ENCODE data around the gene OR5AN1. TPM values are rescaled to one million over a fixed set of nuclear protein-coding genes. Genes with fewer than 3 reads are reported as not detected.
"Not testable (repeated sequence)": the region's sequence is repeated elsewhere in the genome, so short reads cannot be mapped to it uniquely, and the experiment has no call there.

OR5AN1 gene
- total RNA-seq, 1 donor from 2014 or later = not detected

- no peak overlapping the region for H3K4me2 ChIP-seq (ENCODE audit: low read length)
- no peak overlapping the region for H2AFZ ChIP-seq (ENCODE audit: low read depth, low read length)
- no peaks in the 10 kb centered on the region for H3K4me1 ChIP-seq (ENCODE audit: insufficient read depth, low read length)
- Mint-ChIP-seq H3K9me3 (ENCODE audit: unreplicated experiment) (peaks cover 3% of the 10 kb centered on the region), H3K27me3 (ENCODE audit: low read depth, unreplicated experiment) (peaks cover 10% of the 10 kb centered on the region), H3K36me3 (ENCODE audit: low read depth, unreplicated experiment) (no peaks in the 10 kb centered on the region), H3K4me1 (ENCODE audit: low read depth, unreplicated experiment) (no peaks in the 10 kb centered on the region), H3K4me3 (ENCODE audit: unreplicated experiment) (no peak overlapping the region), H3K27ac (ENCODE audit: unreplicated experiment) (no peak overlapping the region)
- H3K79me2 ChIP-seq (ENCODE audit: insufficient read depth, low read length) = no peaks in the 10 kb centered on the region
- FAIRE-seq = no peak
- no peak for TF ChIP-seq EZH2 (IDR thresholded peaks at IDR 0.05; ENCODE audit: insufficient read depth, low read length)
- TF ChIP-seq, protein P1, sequence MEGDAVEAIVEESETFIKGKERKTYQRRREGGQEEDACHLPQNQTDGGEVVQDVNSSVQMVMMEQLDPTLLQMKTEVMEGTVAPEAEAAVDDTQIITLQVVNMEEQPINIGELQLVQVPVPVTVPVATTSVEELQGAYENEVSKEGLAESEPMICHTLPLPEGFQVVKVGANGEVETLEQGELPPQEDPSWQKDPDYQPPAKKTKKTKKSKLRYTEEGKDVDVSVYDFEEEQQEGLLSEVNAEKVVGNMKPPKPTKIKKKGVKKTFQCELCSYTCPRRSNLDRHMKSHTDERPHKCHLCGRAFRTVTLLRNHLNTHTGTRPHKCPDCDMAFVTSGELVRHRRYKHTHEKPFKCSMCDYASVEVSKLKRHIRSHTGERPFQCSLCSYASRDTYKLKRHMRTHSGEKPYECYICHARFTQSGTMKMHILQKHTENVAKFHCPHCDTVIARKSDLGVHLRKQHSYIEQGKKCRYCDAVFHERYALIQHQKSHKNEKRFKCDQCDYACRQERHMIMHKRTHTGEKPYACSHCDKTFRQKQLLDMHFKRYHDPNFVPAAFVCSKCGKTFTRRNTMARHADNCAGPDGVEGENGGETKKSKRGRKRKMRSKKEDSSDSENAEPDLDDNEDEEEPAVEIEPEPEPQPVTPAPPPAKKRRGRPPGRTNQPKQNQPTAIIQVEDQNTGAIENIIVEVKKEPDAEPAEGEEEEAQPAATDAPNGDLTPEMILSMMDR (IDR thresholded peaks at IDR 0.05; ENCODE audit: insufficient read depth, low read depth, low read length) = no peak
- H3K4me3 ChIP-seq (ENCODE audit: insufficient read depth, low read depth, low read length) = no peak overlapping the region
- H3K36me3 ChIP-seq (ENCODE audit: insufficient read depth, low read length) = no peaks in the 10 kb centered on the region
- H3K27me3 ChIP-seq (ENCODE audit: insufficient read depth, low read length) = no peaks in the 10 kb centered on the region
- no peak overlapping the region for H3K27ac ChIP-seq (ENCODE audit: low read depth, low read length)
- no peaks in the 10 kb centered on the region for H3K9me3 ChIP-seq (ENCODE audit: insufficient read depth, low read depth, low read length)
- no peak for DNase-seq (ENCODE audit: low read depth)
- H3K9ac ChIP-seq (ENCODE audit: low read length) = no peak overlapping the region
- H4K20me1 ChIP-seq (ENCODE audit: insufficient read depth, low read length) = no peaks in the 10 kb centered on the region
Observed at GRCh38 chr11:59368238-59369022, 9.7 kb downstream of the OR5AN1 start.

- not testable (repeated sequence) for H3K27me3 Mint-ChIP-seq (ENCODE audit: low read depth, unreplicated experiment); H3K36me3 ChIP-seq (ENCODE audit: insufficient read depth, low read length); H4K20me1 ChIP-seq (ENCODE audit: insufficient read depth, low read length); H3K4me1 ChIP-seq (ENCODE audit: insufficient read depth, low read length); H3K79me2 ChIP-seq (ENCODE audit: insufficient read depth, low read length); H3K27me3 ChIP-seq (ENCODE audit: insufficient read depth, low read length); H3K9me3 ChIP-seq (ENCODE audit: insufficient read depth, low read depth, low read length); H3K9ac ChIP-seq (ENCODE audit: low read length); H2AFZ ChIP-seq (ENCODE audit: low read depth, low read length); H3K27ac ChIP-seq (ENCODE audit: low read depth, low read length); H3K9me3 Mint-ChIP-seq (ENCODE audit: unreplicated experiment); H3K4me2 ChIP-seq (ENCODE audit: low read length); H3K4me3 ChIP-seq (ENCODE audit: insufficient read depth, low read depth, low read length); H3K4me3 Mint-ChIP-seq (ENCODE audit: unreplicated experiment); H3K27ac Mint-ChIP-seq (ENCODE audit: unreplicated experiment); DNase-seq (ENCODE audit: low read depth); FAIRE-seq; H3K36me3 Mint-ChIP-seq (ENCODE audit: low read depth, unreplicated experiment); H3K4me1 Mint-ChIP-seq (ENCODE audit: low read depth, unreplicated experiment)
Observed at GRCh38 chr11:59372324-59372723, 13.6 kb downstream of the OR5AN1 start.

DNA sequence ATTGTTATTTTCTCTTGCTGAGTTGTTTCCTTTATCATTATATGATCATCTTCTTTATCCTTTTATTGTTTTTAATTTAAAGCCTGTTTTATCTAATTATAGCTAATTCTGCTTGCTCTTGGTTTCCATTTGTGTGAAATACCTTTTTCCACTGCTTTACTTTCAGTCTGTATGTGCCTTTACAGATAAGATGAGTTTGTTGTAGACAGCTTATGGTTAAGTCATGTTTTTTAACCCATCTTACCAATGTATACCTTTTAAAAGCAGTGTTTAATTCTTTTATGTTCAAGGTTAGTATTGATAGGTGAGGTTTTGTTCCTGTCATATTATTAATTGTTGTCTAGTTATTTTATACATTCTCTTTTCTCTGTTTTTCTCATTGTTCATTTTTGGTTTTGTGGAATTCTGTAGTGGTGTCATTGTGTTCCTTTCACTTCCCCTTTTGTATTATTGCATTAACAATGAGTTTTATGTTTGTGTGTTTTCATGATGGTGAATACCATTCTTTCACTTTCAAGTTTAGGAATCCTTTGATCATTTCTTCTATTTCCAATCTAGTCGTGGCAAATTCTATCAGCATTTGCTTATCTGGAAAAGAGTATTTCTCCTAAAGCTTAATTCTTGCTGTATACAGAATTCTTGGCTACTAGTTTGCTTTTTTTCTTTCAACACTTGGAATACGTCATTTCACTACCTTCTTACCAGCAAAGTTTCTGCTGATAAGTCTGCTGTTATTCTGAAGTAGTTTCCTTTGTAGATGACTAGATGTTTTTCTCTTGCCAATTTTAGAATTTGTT, 21.8 kb downstream of the OR5AN1 start:
- H2AFZ ChIP-seq (ENCODE audit: low read depth, low read length) = no peak overlapping the region
- no peaks in the 10 kb centered on the region for H3K79me2 ChIP-seq (ENCODE audit: insufficient read depth, low read length)
- no peaks in the 10 kb centered on the region for H3K9me3 ChIP-seq (ENCODE audit: insufficient read depth, low read depth, low read length)
- no peak overlapping the region for H3K4me3 ChIP-seq (ENCODE audit: insufficient read depth, low read depth, low read length)
- no peak overlapping the region for H3K27ac Mint-ChIP-seq (ENCODE audit: unreplicated experiment)
- H3K27me3 Mint-ChIP-seq (ENCODE audit: low read depth, unreplicated experiment) = peaks cover under 1% of the 10 kb centered on the region
- H3K9me3 Mint-ChIP-seq (ENCODE audit: unreplicated experiment) = peaks cover 6% of the 10 kb centered on the region
- no peak overlapping the region for H3K4me3 Mint-ChIP-seq (ENCODE audit: unreplicated experiment)
- H3K36me3 ChIP-seq (ENCODE audit: insufficient read depth, low read length) = no peaks in the 10 kb centered on the region
- TF ChIP-seq, protein P1 (IDR thresholded peaks at IDR 0.05; ENCODE audit: insufficient read depth, low read depth, low read length) = no peak
- TF ChIP-seq EZH2 (IDR thresholded peaks at IDR 0.05; ENCODE audit: insufficient read depth, low read length) = no peak
- H3K4me2 ChIP-seq (ENCODE audit: low read length) = no peak overlapping the region
- H3K9ac ChIP-seq (ENCODE audit: low read length) = no peak overlapping the region
- no peaks in the 10 kb centered on the region for H3K27me3 ChIP-seq (ENCODE audit: insufficient read depth, low read length)
- H3K4me1 Mint-ChIP-seq (ENCODE audit: low read depth, unreplicated experiment) = no peaks in the 10 kb centered on the region
- DNase-seq (ENCODE audit: low read depth) (no peak), FAIRE-seq (no peak)
- no peak overlapping the region for H3K27ac ChIP-seq (ENCODE audit: low read depth, low read length)
- H4K20me1 ChIP-seq (ENCODE audit: insufficient read depth, low read length) = no peaks in the 10 kb centered on the region
- no peaks in the 10 kb centered on the region for H3K36me3 Mint-ChIP-seq (ENCODE audit: low read depth, unreplicated experiment)
- no peaks in the 10 kb centered on the region for H3K4me1 ChIP-seq (ENCODE audit: insufficient read depth, low read length)
